ENCODE measurements around the gene HOGA1. TPM values are rescaled to one million over a fixed set of nuclear protein-coding genes. Genes with fewer than 3 reads are reported as not detected.

The HOGA1 gene
- total and polyA plus RNA-seq, 2 donors (not counting 3 experiments of a cell fraction or from before 2014, with no cell fraction given): 0.44 to 0.91 TPM

- dilution Hi-C loops (cut with MboI; ENCODE audit: extremely low pct_ligation_motif_present, low sequenced_read_pairs): no loop called here
- no peak for FAIRE-seq
These were observed 3.5 kb upstream of the HOGA1 start for GRCh38 chr10:97580421-97581367.

More at GRCh38 chr10:97580421-97581367, 3.5 kb upstream of the HOGA1 start:
- Histone ChIP-seq H4K20me1 (replicated peaks; ENCODE audit: control insufficient read depth, extremely low read depth, insufficient read depth, low read length) (no peaks in the 10 kb centered on the region), H3K4me2 (ENCODE audit: insufficient read depth, low read length) (no peak overlapping the region), H3K36me3 (ENCODE audit: control insufficient read depth in 2 of 2, extremely low read depth in 1 of 2, insufficient read depth in 2 of 2, low read length in 2 of 2) (no peaks in the 10 kb centered on the region), H3K4me1 (ENCODE audit: control insufficient read depth, extremely low read depth, insufficient read depth, low read length) (no peaks in the 10 kb centered on the region), H2AFZ (ENCODE audit: low read depth, low read length) (no peak overlapping the region), H3K9me3 (replicated peaks; ENCODE audit: control insufficient read depth, insufficient read depth, low read length) (no peaks in the 10 kb centered on the region), H3K27ac (ENCODE audit: insufficient read depth, low read depth, low read length) (no peak overlapping the region), H3K9me1 (replicated peaks; ENCODE audit: control insufficient read depth, extremely low read depth, insufficient read depth, low read length) (no peaks in the 10 kb centered on the region), H3K9ac (replicated peaks; ENCODE audit: extremely low read depth, insufficient read depth, low read length) (no peak overlapping the region), H3K79me2 (ENCODE audit: control insufficient read depth, insufficient read depth, low read length) (no peaks in the 10 kb centered on the region), H3K4me3 (replicated peaks in 1 of 3; ENCODE audit: insufficient read depth in 1 of 3, low read depth in 1 of 3, low read length in 3 of 3) (no peak overlapping the region), H3K27me3 (ENCODE audit: control insufficient read depth in 2 of 2, insufficient read depth in 2 of 2, low read length in 2 of 2) (no peaks in the 10 kb centered on the region)
- TF ChIP-seq JUN (IDR thresholded peaks at IDR 0.05; ENCODE audit: borderline replicate concordance, insufficient read depth, insufficient read length, low read depth): no peak
- TF ChIP-seq POLR2AphosphoS5 (IDR thresholded peaks at IDR 0.05; ENCODE audit: insufficient read depth, low read depth, low read length): no peak
- TF ChIP-seq, protein P1, sequence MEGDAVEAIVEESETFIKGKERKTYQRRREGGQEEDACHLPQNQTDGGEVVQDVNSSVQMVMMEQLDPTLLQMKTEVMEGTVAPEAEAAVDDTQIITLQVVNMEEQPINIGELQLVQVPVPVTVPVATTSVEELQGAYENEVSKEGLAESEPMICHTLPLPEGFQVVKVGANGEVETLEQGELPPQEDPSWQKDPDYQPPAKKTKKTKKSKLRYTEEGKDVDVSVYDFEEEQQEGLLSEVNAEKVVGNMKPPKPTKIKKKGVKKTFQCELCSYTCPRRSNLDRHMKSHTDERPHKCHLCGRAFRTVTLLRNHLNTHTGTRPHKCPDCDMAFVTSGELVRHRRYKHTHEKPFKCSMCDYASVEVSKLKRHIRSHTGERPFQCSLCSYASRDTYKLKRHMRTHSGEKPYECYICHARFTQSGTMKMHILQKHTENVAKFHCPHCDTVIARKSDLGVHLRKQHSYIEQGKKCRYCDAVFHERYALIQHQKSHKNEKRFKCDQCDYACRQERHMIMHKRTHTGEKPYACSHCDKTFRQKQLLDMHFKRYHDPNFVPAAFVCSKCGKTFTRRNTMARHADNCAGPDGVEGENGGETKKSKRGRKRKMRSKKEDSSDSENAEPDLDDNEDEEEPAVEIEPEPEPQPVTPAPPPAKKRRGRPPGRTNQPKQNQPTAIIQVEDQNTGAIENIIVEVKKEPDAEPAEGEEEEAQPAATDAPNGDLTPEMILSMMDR (IDR thresholded peaks at IDR 0.05; ENCODE audit: extremely low read depth in 1 of 2, insufficient read depth in 1 of 2, low read depth in 1 of 2, low read length in 2 of 2): no peak
- TF ChIP-seq MYC (IDR thresholded peaks at IDR 0.05; ENCODE audit: low read depth, low read length): no peak
- TF ChIP-seq GATA2 (IDR thresholded peaks at IDR 0.05; ENCODE audit: insufficient read depth, insufficient read length, low read depth, low read length): no peak
- no peak for TF ChIP-seq FOS (IDR thresholded peaks at IDR 0.05; ENCODE audit: borderline replicate concordance, insufficient read depth, low read length)
- no peak for TF ChIP-seq EZH2 (IDR thresholded peaks at IDR 0.05; ENCODE audit: borderline replicate concordance, low read depth, low read length, severe bottlenecking)
- no peak for TF ChIP-seq POLR2A (IDR thresholded peaks at IDR 0.05; ENCODE audit: low read depth, low read length)
- TF ChIP-seq, protein P2, sequence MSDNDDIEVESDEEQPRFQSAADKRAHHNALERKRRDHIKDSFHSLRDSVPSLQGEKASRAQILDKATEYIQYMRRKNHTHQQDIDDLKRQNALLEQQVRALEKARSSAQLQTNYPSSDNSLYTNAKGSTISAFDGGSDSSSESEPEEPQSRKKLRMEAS (IDR thresholded peaks at IDR 0.05; ENCODE audit: insufficient read depth, insufficient read length): no peak
- intact Hi-C loops (cut with micrococcal nuclease): no loop called here
- BruUV-seq (replicated peaks): no TSS peak
- ChIA-PET CTCF (interaction anchor here (1.0 to 1.7 kb wide), 5 partner anchors 16 to 47 kb away, joined by 3 to 5 read pairs (median 3); no protein-coding TSS in a partner anchor), POLR2A (interaction anchor here (1.8 kb wide), 1 partner anchor 16 kb away, joined by 4 read pairs; no protein-coding TSS in a partner anchor)
- no peak for DNase-seq (ENCODE audit: low read depth, low spot score)
